ENCODE results near the gene DNAJC1. TPM values are rescaled to one million over a fixed set of nuclear protein-coding genes. Genes with fewer than 3 reads are reported as not detected.
"Not testable (repeated sequence)": the region's sequence is repeated elsewhere in the genome, so short reads cannot be mapped to it uniquely, and the experiment has no call there.

Gene DNAJC1
- total and polyA plus RNA-seq, 2 of the 4 experiments (the other 2 are of a cell fraction), result 12.7 to 13.3 TPM

DNA sequence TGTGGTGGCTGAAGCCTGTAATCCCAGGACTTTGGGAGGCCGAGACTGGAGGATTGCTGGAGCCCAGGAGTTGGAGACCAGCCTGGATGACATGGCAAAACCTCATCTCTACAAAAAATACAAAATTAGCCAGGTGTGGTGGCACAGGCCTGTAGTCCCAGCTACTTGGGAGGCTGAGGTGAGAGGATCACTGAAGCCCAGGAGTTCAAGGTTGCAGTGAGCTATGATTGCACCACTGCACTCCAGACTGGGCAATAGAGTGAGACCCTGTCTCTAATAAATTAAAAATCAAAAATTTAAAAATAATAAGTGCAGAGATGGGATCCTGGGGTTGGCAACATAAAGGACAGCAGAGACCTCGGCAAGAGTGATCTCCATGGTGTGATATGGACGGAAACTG lies 17.6 kb upstream of the DNAJC1 start:
- H3K9ac ChIP-seq (ENCODE audit: low read depth, low read length); BruUV-seq (replicated peaks); H2BK15ac ChIP-seq (ENCODE audit: low read depth, low read length); H3K14ac ChIP-seq (replicated peaks; ENCODE audit: low read depth, low read length); H2AFZ ChIP-seq (replicated peaks; ENCODE audit: low read length, poor library complexity); H3K9me3 ChIP-seq (ENCODE audit: control insufficient read depth, insufficient read depth, low read length); CTCF ChIA-PET; POLR2A ChIA-PET (ENCODE audit: unreplicated experiment); intact Hi-C loops (cut with micrococcal nuclease); H3K4me1 ChIP-seq (ENCODE audit: control insufficient read depth, insufficient read depth, low read length); H2BK5ac ChIP-seq (ENCODE audit: low read depth, low read length, poor library complexity, severe bottlenecking); H4K8ac ChIP-seq (ENCODE audit: low read depth in 2 of 2, low read length in 2 of 2); H3K4ac ChIP-seq (ENCODE audit: low read depth, low read length); H3K9me1 ChIP-seq (ENCODE audit: insufficient read depth, low read length); H3K27me3 ChIP-seq (ENCODE audit: control insufficient read depth, insufficient read depth, low read length); H4K20me1 ChIP-seq (ENCODE audit: insufficient read depth, low read length); H3K18ac ChIP-seq (ENCODE audit: low read depth, low read length); H3K4me3 ChIP-seq (ENCODE audit: insufficient read depth, low read depth, low read length); H2AK5ac ChIP-seq (ENCODE audit: low read depth, low read length); H2BK120ac ChIP-seq (ENCODE audit: low read depth, low read length); H2AK9ac ChIP-seq (replicated peaks; ENCODE audit: low read depth, low read length, poor library complexity); H4K91ac ChIP-seq (ENCODE audit: insufficient read depth, low read depth, low read length); DNase-seq; ATAC-seq (ENCODE audit: low read depth); dilution Hi-C loops (cut with HindIII; ENCODE audit: low sequenced_read_pairs, unreplicated experiment); H2BK20ac ChIP-seq (ENCODE audit: low read depth, low read length); H3K27ac ChIP-seq (ENCODE audit: insufficient read depth, low read length); H3K56ac ChIP-seq (ENCODE audit: extremely low read depth, insufficient read depth, low read length); H4K5ac ChIP-seq (ENCODE audit: low read depth, low read length); H3K4me2 ChIP-seq (ENCODE audit: low read depth, low read length); H3K36me3 ChIP-seq (ENCODE audit: control insufficient read depth, insufficient read depth, low read length); H3K79me1 ChIP-seq (ENCODE audit: low read depth in 1 of 2, low read length in 2 of 2); H3K23ac ChIP-seq (ENCODE audit: low read depth, low read length): not testable (repeated sequence)
- in situ Hi-C loops (cut with MboI; ENCODE audit: low sequenced_read_pairs), result loop anchor here (25.0 kb wide), 2 partner anchors 391 to 541 kb away; no protein-coding TSS in a partner anchor
- 100% methylated on average over 1 of the region's 3 CpGs; no CpG with 5 or more reads in 1 of the 2 experiments for WGBS, 2 experiments (ENCODE audit: extremely low coverage in 2 of 2, insufficient read length in 1 of 2)

Measured in IMR-90 (cell line).